Loucy (cell line): ENCODE results near the gene SEMA5B.

Experiments used
- H2AFZ ChIP-seq: fragments of 200-600 bp; sonication (generic); 2 replicates; pipeline ENCODE4 v1.6.0; 2016; ENCODE audit warnings: antibody characterized with exemption, mild to moderate bottlenecking, low read length, moderate library complexity
- H3F3A ChIP-seq: fragments of 200-600 bp; 2 replicates; pipeline ENCODE4 v1.6.0; 2016; ENCODE audit warnings: antibody characterized with exemption, low read depth, mild to moderate bottlenecking
- H3K27me3 ChIP-seq: fragments of 200-600 bp; sonication (generic); 2 replicates; pipeline ENCODE4 v1.6.1; 2014; ENCODE audit warnings: low read length, mild to moderate bottlenecking; ENCODE audit not compliant: insufficient read depth, poor library complexity, severe bottlenecking
- H3K36me3 ChIP-seq: fragments of 200-600 bp; sonication (generic); 2 replicates; pipeline ENCODE4 v1.6.1; 2016; ENCODE audit warnings: low read length; ENCODE audit not compliant: insufficient read depth
- H3K4me1 ChIP-seq: fragments of 200-600 bp; sonication (generic); 2 replicates; pipeline ENCODE4 v1.5.1; 2014; ENCODE audit warnings: low read length, mild to moderate bottlenecking; ENCODE audit not compliant: insufficient read depth, poor library complexity, severe bottlenecking
- H3K4me2 ChIP-seq: fragments of 200-600 bp; sonication (generic); 2 replicates; pipeline ENCODE4 v1.6.0; 2014; ENCODE audit warnings: antibody characterized with exemption, low read length, low read depth, mild to moderate bottlenecking; ENCODE audit not compliant: poor library complexity, severe bottlenecking
- H3K4me3 ChIP-seq: fragments of 200-600 bp; sonication (generic); 2 replicates; pipeline ENCODE4 v1.5.1; 2014; ENCODE audit warnings: low read length, mild to moderate bottlenecking, mixed read lengths; ENCODE audit not compliant: poor library complexity, severe bottlenecking
- H3K79me2 ChIP-seq: fragments of 200-600 bp; sonication (generic); 2 replicates; pipeline ENCODE4 v1.6.1; 2014; ENCODE audit warnings: low read length; ENCODE audit not compliant: insufficient read depth
- H3K9ac ChIP-seq: fragments of 200-600 bp; sonication (generic); 2 replicates; pipeline ENCODE4 v1.6.0; 2014; ENCODE audit warnings: mild to moderate bottlenecking, low read depth, low read length, moderate library complexity; ENCODE audit not compliant: poor library complexity, severe bottlenecking
- H3K9me2 ChIP-seq: fragments of 200-600 bp; sonication (generic); replicated peaks from 2 replicates; pipeline ENCODE4 v1.6.1; 2016; ENCODE audit warnings: low read depth, low read length, mixed read lengths
- H3K9me3 ChIP-seq: fragments of 200-600 bp; sonication (generic); 2 replicates; pipeline ENCODE4 v1.6.1; 2014; ENCODE audit warnings: mild to moderate bottlenecking, antibody characterized with exemption, low read length, low read depth; ENCODE audit not compliant: insufficient read depth
- H4K20me1 ChIP-seq: fragments of 200-600 bp; sonication (generic); 2 replicates; pipeline ENCODE4 v1.6.0; 2014; ENCODE audit warnings: antibody characterized with exemption, low read length, mild to moderate bottlenecking; ENCODE audit not compliant: insufficient read depth, poor library complexity, severe bottlenecking
- EZH2phosphoT487 ChIP-seq: fragments of 200-600 bp; IDR thresholded peaks from 2 replicates; pipeline ENCODE4 v1.6.1; 2018; ENCODE audit warnings: antibody characterized with exemption, mild to moderate bottlenecking, moderate library complexity, borderline replicate concordance
- TF ChIP-seq, protein P1 (sequence below): fragments of 200-600 bp; sonication (generic); conservative IDR thresholded peaks from 2 replicates; pipeline ENCODE4 v1.5.1; 2014; ENCODE audit warnings: mild to moderate bottlenecking, antibody characterized with exemption, low read length

Gene SEMA5B

DNA sequence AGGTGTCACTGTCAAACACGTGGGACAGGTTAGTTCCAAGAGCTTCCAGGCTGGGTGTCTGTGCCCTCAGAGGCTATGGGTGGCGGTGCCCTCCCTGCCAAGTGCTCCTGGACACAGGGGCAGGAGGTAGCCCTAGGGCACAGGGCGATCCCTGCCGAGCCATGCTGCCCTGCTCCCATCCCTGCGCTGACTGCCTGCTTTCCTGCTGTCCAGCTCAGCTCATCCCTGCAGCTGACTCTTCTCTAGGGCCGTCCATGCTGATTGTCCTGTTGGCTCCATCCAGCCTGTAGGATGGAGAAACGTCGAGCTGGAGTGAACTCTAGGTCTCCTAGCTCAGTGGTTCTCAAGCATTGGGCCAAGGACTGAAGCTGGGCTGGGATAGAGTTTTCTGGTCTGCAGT, 42.9 kb upstream of the SEMA5B start:
- H3K27me3 ChIP-seq = no peaks in the 10 kb centered on the region
- H3K36me3 ChIP-seq = no peaks in the 10 kb centered on the region
- peak overlapping the region; percentile 42 for H3K4me3 ChIP-seq
- peaks cover 49% of the 10 kb centered on the region for H4K20me1 ChIP-seq
- peak overlapping the region; percentile 98 for H3K4me2 ChIP-seq
- H3K9me2 ChIP-seq = no peaks in the 10 kb centered on the region
- H3K9me3 ChIP-seq = no peaks in the 10 kb centered on the region
- H3K79me2 ChIP-seq = peaks cover 85% of the 10 kb centered on the region
- TF ChIP-seq, protein P1, sequence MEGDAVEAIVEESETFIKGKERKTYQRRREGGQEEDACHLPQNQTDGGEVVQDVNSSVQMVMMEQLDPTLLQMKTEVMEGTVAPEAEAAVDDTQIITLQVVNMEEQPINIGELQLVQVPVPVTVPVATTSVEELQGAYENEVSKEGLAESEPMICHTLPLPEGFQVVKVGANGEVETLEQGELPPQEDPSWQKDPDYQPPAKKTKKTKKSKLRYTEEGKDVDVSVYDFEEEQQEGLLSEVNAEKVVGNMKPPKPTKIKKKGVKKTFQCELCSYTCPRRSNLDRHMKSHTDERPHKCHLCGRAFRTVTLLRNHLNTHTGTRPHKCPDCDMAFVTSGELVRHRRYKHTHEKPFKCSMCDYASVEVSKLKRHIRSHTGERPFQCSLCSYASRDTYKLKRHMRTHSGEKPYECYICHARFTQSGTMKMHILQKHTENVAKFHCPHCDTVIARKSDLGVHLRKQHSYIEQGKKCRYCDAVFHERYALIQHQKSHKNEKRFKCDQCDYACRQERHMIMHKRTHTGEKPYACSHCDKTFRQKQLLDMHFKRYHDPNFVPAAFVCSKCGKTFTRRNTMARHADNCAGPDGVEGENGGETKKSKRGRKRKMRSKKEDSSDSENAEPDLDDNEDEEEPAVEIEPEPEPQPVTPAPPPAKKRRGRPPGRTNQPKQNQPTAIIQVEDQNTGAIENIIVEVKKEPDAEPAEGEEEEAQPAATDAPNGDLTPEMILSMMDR = no peak
- TF ChIP-seq EZH2phosphoT487 = no peak
- peak overlapping the region; percentile 10 for H3K9ac ChIP-seq
- no peak overlapping the region for H2AFZ ChIP-seq
- peaks cover 3% of the 10 kb centered on the region; the same call in 1 of the 2 replicates for H3F3A ChIP-seq
- H3K4me1 ChIP-seq = peaks cover 86% of the 10 kb centered on the region

DNA sequence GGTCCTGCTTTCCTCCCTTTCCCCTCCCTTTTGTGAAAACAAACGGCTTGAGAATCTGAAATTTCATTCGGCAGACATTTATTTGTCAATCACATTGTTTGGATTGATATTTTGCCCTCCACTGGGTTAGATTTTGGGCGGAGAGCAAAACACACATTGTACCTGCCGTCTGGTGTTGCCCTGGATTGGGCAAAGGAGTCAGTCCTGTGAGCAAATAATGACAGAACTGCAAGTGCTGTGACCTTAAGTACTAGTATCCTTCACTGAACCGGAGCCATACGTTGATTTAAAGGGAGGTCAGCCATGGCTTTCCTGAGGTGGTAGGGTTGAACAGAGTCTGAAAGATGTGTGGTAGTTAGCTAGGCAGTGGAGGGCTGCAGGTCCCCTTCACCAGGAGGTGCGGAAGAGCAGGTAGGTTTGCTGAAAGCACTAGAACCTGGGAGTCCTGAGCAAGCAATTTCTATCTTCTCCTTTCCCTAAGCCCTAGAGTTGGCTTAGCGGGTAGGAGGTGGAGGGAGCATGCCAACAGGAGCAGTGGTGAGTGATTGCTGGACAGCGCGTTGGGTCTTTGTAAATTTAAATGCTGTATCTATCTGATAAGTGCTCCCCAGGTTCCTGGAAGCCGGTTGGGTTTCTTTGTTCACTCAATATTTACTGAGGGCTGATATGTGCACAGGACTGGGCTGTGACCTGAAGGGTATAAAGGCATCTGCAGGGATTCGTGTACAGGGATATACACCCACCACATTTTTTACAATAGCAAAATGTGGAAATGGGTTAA, 41.2 kb upstream of the SEMA5B start:
- Histone ChIP-seq H3K4me3 (peak overlapping the region; percentile 78), H4K20me1 (peaks cover 37% of the 10 kb centered on the region), H3K9me2 (no peaks in the 10 kb centered on the region), H3K27me3 (no peaks in the 10 kb centered on the region), H3F3A (peaks cover 3% of the 10 kb centered on the region; the same call in 1 of the 2 replicates), H3K4me2 (peak overlapping the region; percentile 98), H2AFZ (no peak overlapping the region), H3K36me3 (no peaks in the 10 kb centered on the region), H3K79me2 (peaks cover 68% of the 10 kb centered on the region), H3K9ac (peak overlapping the region; percentile 86), H3K4me1 (peaks cover 87% of the 10 kb centered on the region), H3K9me3 (no peaks in the 10 kb centered on the region)
- TF ChIP-seq, protein P1 = no peak
- TF ChIP-seq EZH2phosphoT487 = no peak

DNA sequence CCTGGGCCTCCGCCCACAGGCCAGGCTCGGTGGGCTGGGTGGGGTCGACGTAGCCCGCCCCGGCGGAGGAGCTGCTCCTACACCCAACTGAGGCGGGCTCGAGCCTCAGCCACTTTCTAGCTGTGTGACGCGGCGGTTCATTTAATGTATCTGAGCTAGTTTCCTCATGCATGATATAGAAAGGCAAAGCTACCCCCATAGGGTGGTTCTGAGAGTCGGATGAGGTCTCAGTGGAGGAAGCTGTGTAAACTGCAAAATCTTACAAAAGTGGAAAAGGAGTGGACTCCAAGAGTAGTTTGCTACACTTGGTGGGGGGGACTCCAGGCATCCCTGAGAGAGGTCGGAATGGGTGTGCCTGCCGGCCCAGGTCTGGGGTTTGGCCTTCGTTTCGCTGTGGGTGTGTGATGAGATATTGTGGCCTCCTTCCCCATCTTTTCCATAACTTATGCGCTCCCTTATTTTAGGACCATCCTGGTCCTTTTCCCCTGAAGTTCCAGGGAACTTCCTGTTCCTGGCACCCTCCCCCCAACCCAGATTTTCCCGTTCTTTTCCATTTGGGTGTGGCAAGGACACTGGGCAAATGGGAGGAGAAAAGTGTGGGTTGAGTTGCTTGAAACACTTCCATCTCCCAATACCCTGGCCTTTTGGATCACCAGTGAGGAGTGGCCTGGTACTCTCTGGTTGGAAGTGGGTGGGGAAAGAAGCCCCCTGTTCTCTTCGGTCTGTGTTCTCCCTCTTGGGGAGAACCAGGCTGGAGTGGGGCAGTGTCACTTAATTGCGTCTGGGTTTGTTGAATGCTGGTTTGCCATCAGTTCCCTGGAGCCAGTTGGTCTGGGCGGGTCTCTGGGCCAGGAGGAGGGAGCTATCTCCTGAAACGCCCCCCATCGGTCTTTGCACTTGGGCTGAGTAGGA, 40.4 kb upstream of the SEMA5B start:
- Histone ChIP-seq H3K27me3 (no peaks in the 10 kb centered on the region), H3K4me2 (peak overlapping the region; percentile 98), H3K9ac (peak overlapping the region; percentile 86), H3K9me2 (no peaks in the 10 kb centered on the region), H2AFZ (peak overlapping the region; percentile 68), H4K20me1 (peaks cover 37% of the 10 kb centered on the region), H3K4me1 (peaks cover 87% of the 10 kb centered on the region), H3K9me3 (no peaks in the 10 kb centered on the region), H3K36me3 (no peaks in the 10 kb centered on the region), H3K79me2 (peaks cover 59% of the 10 kb centered on the region), H3F3A (peaks cover 3% of the 10 kb centered on the region; the same call in 1 of the 2 replicates), H3K4me3 (peak overlapping the region; percentile 78)
- TF ChIP-seq EZH2phosphoT487 = no peak
- TF ChIP-seq, protein P1 = no peak
